Activated T-cell treated with anti-CD3 and anti-CD28 coated beads, Interleukin-2, amount 50 U/mL, for 4 hours (primary cell): ENCODE measurements around the gene CRYBG3. TPM values are rescaled to one million over a fixed set of nuclear protein-coding genes. Genes with fewer than 3 reads are reported as not detected.

ENCODE experiments used
- ATAC-seq, 2 donors: fragments of 200-7000 bp; cut with Tn5 transposase; one replicate each; pipeline ENCODE4 v1.10.0; 2021
- DNase-seq: peaks from one replicate; pipeline ENCODE4 v3.0.0-alpha.2; 2020
- H3K27me3 Mint-ChIP-seq: one replicate; pipeline ENCODE4 v1.8.0; 2021; ENCODE audit warnings: low read depth, mixed read lengths
- H3K36me3 Mint-ChIP-seq: one replicate; pipeline ENCODE4 v1.8.0; 2022; ENCODE audit warnings: mixed read lengths; ENCODE audit not compliant: insufficient read depth
- H3K4me1 Mint-ChIP-seq: one replicate; pipeline ENCODE4 v1.8.0; 2021; ENCODE audit warnings: low read depth, mixed read lengths
- H3K4me3 Mint-ChIP-seq: one replicate; pipeline ENCODE4 v1.8.0; 2021; ENCODE audit warnings: mild to moderate bottlenecking, moderate library complexity, mixed read lengths
- H3K9me3 Mint-ChIP-seq: one replicate; pipeline ENCODE4 v1.8.0; 2021; ENCODE audit warnings: mixed read lengths
- total RNA-seq, 3 donors: library from RNA; stranded (reverse); gene quantifications; one replicate each; pipeline ENCODE4 v1.2.1, GENCODE V29; 2021

CRYBG3 gene
- total RNA-seq, 3 donors from 2014 or later: 1.4 to 2.9 (median 2.3) TPM

DNA sequence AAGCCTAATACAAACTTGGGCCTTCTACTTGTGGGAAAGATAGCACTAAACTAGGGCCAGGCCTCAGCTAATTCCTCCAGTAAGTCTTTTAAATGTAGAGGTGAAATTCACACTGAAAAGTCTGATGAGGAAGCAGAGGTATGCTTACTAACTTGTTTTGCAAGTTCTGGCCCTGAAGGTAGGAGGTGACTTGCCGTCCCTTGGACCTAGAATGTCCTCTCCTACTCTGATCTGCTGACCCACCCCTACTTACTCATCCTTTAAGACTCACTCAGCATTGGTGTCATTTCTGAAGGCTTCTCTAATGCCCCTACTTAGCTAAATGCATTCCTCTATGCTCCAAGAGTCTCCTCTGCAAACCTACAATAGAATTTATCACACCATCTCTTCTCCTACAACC, 131.1 kb downstream of the CRYBG3 start:
- ATAC-seq (no peak), DNase-seq (no peak)
- no peak overlapping the region for H3K4me3 Mint-ChIP-seq
- no peaks in the 10 kb centered on the region for H3K4me1 Mint-ChIP-seq
- peaks cover 60% of the 10 kb centered on the region for H3K36me3 Mint-ChIP-seq
- no peaks in the 10 kb centered on the region for H3K27me3 Mint-ChIP-seq
- H3K9me3 Mint-ChIP-seq: no peaks in the 10 kb centered on the region

DNA sequence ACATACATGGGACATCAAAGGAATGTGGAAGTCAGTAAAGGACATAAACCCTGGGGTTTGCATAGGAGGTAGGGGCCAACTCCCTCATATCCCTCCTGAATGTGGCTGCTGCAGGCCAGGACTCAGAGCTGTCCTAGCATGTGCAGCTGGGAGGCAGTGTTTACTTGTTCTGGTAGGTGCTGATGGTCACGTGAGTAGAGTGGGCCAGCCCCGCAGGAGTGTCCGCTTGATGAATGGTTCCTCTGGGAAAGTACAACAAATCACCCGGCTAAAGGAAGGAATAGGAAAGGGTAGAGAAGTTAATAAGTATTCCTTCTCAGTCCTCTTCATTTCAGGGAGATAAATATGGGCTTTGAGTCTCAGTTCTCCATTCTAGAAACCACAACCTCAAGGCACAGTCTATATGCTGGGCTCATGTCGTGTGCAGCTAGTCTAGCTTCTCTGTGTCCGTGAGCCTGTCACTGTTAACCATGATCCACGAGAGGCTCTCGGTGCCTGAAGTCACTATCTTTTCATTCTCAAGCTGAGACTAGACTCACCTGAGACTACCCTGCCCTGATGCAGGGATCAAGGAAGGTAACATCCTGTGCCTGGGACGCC, 132.5 kb downstream of the CRYBG3 start:
- H3K9me3 Mint-ChIP-seq: no peaks in the 10 kb centered on the region
- no peak for ATAC-seq
- no peak overlapping the region for H3K4me3 Mint-ChIP-seq
- no peak for DNase-seq
- no peaks in the 10 kb centered on the region for H3K4me1 Mint-ChIP-seq
- peaks cover 53% of the 10 kb centered on the region for H3K36me3 Mint-ChIP-seq
- H3K27me3 Mint-ChIP-seq: no peaks in the 10 kb centered on the region

DNA sequence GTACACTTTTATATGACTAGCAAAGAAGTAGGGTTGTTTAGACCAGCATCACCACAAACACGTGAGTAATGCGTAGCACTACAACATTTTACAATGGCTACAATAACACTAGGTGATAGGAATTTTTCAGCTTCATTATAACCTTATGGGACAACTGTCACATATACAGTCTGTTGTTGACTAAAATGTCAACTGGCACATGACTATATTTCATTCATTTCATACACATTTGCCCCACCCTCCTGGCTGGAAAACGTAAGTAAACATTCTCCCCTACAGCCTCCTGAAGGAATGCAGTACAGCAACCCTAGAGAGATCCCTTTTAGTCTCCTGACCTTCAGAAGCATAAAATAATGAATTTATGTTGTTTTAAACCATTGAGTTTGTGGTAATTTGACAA, 134.2 kb downstream of the CRYBG3 start:
- ATAC-seq (no peak), DNase-seq (no peak)
- peaks cover 51% of the 10 kb centered on the region for H3K36me3 Mint-ChIP-seq
- no peak overlapping the region for H3K4me3 Mint-ChIP-seq
- no peaks in the 10 kb centered on the region for H3K9me3 Mint-ChIP-seq
- H3K4me1 Mint-ChIP-seq: peaks cover under 1% of the 10 kb centered on the region
- no peaks in the 10 kb centered on the region for H3K27me3 Mint-ChIP-seq

GRCh38 chr3:97957617-97958311, 136.0 kb downstream of the CRYBG3 start:
- Mint-ChIP-seq H3K36me3 (peaks cover 53% of the 10 kb centered on the region), H3K4me3 (no peak overlapping the region), H3K27me3 (no peaks in the 10 kb centered on the region)

DNA sequence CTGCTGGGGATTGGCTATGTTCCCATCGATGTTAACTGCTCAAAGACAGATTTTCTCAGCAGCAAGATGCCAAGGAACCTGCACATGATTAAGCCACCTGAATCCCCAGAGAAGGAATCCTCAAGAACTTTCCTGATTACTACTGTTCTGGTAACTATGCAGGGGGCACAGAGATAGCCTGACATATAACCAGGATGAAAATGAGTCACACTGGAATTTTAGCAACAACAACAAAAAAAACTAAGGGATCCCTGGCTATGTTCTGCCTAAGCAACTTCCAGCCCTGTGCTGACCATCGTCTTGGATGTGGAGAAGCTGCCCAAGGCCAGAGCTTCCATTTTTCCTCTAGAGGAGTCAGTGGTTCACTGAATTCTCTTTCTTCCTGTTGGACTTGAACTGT, 136.6 kb downstream of the CRYBG3 start:
- DNase-seq (no peak), ATAC-seq (no peak)
- H3K27me3 Mint-ChIP-seq: no peaks in the 10 kb centered on the region
- H3K36me3 Mint-ChIP-seq: peaks cover 49% of the 10 kb centered on the region
- H3K4me3 Mint-ChIP-seq: no peak overlapping the region
- H3K9me3 Mint-ChIP-seq: no peaks in the 10 kb centered on the region
- peaks cover 10% of the 10 kb centered on the region for H3K4me1 Mint-ChIP-seq

More at GRCh38 chr3:97957617-97958311, 136.0 kb downstream of the CRYBG3 start:
- peaks cover 10% of the 10 kb centered on the region for H3K4me1 Mint-ChIP-seq
- DNase-seq (no peak), ATAC-seq (no peak)
- no peaks in the 10 kb centered on the region for H3K9me3 Mint-ChIP-seq

DNA sequence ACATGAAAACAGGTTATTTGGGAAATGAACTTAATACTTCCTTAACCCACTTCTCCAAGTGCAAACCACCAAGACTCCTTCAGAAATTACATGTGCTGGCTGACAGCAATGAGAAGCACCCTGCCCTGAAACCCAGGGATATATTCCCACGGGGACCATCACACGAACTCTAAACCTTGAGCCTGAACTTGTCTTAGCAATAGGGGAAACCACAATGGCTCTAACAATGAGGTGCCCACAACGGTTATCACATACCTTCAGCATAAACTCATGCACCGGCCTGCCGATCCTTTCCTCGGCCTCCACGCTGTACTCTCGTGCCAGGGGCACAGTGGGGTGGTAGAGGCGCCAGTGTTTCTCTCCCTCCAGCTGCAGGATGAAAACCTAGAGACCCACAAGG, 137.0 kb downstream of the CRYBG3 start:
- no peak overlapping the region for H3K4me3 Mint-ChIP-seq
- H3K27me3 Mint-ChIP-seq: no peaks in the 10 kb centered on the region
- no peak for DNase-seq
- H3K36me3 Mint-ChIP-seq: peaks cover 51% of the 10 kb centered on the region
- peaks cover 14% of the 10 kb centered on the region for H3K4me1 Mint-ChIP-seq
- ATAC-seq: no peak
- no peaks in the 10 kb centered on the region for H3K9me3 Mint-ChIP-seq

DNA sequence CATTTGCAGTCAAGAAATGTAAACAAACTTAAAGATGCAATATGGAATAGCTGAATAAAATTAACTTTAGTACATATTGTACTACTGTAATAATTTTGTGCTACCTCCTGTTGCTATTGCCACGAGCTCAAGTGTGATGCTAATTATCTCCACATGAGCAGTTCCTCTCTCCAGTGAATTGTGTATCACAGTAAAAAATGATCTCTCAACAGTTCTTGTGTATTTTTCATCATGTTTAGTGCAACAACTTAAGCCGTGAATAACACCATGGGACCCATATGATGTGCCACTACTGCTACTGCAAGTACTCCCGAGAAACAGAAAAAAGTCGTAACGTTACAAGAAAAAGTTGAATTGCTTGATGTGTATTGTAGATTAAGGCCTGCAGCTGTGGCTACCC, 138.1 kb downstream of the CRYBG3 start:
- peaks cover 20% of the 10 kb centered on the region for H3K4me1 Mint-ChIP-seq
- H3K27me3 Mint-ChIP-seq: no peaks in the 10 kb centered on the region
- DNase-seq (no peak), ATAC-seq (no peak)
- peaks cover 49% of the 10 kb centered on the region for H3K36me3 Mint-ChIP-seq
- H3K4me3 Mint-ChIP-seq: no peak overlapping the region
- no peaks in the 10 kb centered on the region for H3K9me3 Mint-ChIP-seq

- Mint-ChIP-seq H3K4me1 (peaks cover 23% of the 10 kb centered on the region), H3K36me3 (peaks cover 51% of the 10 kb centered on the region), H3K4me3 (no peak overlapping the region), H3K27me3 (no peaks in the 10 kb centered on the region), H3K9me3 (no peaks in the 10 kb centered on the region)
- no peak for DNase-seq
- ATAC-seq: no peak
Measured at GRCh38 chr3:97960551-97960950, 138.7 kb downstream of the CRYBG3 start.

GRCh38 chr3:97960993-97961766, 139.4 kb downstream of the CRYBG3 start:
- Mint-ChIP-seq H3K4me1 (peaks cover 28% of the 10 kb centered on the region), H3K4me3 (no peak overlapping the region), H3K27me3 (no peaks in the 10 kb centered on the region), H3K36me3 (peaks cover 52% of the 10 kb centered on the region), H3K9me3 (no peaks in the 10 kb centered on the region)
- no peak for ATAC-seq
- DNase-seq: no peak

- DNase-seq: no peak
- Mint-ChIP-seq H3K36me3 (peaks cover 29% of the 10 kb centered on the region), H3K4me3 (no peak overlapping the region), H3K4me1 (peaks cover 71% of the 10 kb centered on the region), H3K9me3 (no peaks in the 10 kb centered on the region), H3K27me3 (no peaks in the 10 kb centered on the region)
- no peak for ATAC-seq
Measured at GRCh38 chr3:97967966-97968365, 146.2 kb downstream of the CRYBG3 start.

DNA sequence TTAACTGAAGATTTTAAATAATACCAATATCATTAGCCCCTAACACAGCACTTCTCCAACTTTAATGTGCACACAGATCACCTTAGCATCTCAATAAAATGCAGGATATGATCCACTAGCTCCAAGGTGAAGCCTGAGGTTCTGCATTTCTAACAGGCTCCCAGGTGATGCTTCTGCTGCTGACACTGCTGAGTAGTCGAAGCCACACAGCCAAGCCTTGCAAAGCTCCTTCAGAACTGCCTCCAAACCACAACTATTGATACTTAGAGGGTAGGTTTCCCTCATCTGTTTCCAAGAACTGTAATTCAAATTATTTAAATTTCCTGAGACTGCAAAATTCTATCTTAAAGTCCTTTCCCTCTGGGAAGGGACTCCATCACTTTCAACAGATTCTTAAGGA, 146.6 kb downstream of the CRYBG3 start:
- Mint-ChIP-seq H3K4me1 (peaks cover 75% of the 10 kb centered on the region), H3K9me3 (no peaks in the 10 kb centered on the region), H3K36me3 (peaks cover 29% of the 10 kb centered on the region), H3K4me3 (no peak overlapping the region), H3K27me3 (no peaks in the 10 kb centered on the region)
- ATAC-seq (no peak), DNase-seq (no peak)

DNA sequence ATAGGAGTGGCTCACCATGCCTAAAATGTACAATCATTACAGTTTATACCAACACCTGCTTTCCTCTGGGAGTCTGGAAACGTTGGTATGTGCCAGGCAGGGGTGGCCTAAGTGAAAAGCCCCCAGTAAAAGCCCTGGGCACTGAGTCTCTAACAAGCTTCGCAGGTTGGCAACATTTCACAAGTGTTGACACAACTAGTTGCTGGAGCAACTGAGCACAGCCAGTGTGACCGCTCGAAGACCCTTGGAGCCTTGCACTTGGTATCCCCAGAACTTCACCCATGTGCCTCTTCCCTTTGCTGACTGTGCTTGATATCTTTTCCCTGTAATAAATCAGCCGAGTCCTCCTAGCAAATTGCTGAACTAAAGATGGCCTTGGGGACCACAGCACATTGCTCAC, 147.7 kb downstream of the CRYBG3 start:
- peaks cover 22% of the 10 kb centered on the region for H3K36me3 Mint-ChIP-seq
- H3K4me3 Mint-ChIP-seq: peak overlapping the region; percentile 86
- ATAC-seq (no peak), DNase-seq (no peak)
- H3K27me3 Mint-ChIP-seq: no peaks in the 10 kb centered on the region
- H3K4me1 Mint-ChIP-seq: peaks cover 68% of the 10 kb centered on the region
- H3K9me3 Mint-ChIP-seq: no peaks in the 10 kb centered on the region

- ATAC-seq: no peak
- no peaks in the 10 kb centered on the region for H3K9me3 Mint-ChIP-seq
- no peak for DNase-seq
Measured at GRCh38 chr3:97970156-97970555, 148.3 kb downstream of the CRYBG3 start.

DNA sequence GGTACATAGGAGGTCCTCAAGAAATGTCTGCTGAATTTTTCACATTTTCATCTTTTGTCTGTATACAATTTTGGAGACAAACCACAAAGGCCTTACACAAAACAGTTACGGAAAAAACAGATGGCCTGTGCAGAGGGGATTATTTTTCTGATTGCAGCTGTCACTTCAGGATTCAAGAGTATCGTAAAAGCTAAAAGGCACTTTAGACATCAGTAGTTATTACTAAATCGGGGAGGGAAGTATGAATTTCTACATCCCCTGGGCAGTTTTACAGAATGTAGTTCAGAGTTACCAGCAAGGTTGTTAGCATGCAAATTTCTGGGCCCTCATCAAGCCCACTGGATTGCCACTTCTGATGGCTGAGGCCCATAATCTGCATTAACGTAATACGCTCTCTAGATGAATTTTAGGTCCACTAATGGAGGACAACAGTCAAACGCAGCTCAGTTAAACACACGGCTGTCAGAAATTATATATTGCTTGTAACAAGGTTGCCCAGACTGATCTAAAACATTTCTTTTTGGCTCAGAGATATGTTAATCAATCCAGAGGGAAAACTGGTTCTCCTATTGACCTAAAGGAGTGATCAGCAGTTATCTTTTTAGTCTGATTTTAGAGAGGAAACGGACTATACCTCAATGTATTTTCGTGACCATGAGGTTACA, 149.3 kb downstream of the CRYBG3 start:
- Mint-ChIP-seq H3K36me3 (peaks cover 16% of the 10 kb centered on the region), H3K4me3 (peak overlapping the region; percentile 86), H3K27me3 (no peaks in the 10 kb centered on the region), H3K4me1 (peaks cover 58% of the 10 kb centered on the region), H3K9me3 (no peaks in the 10 kb centered on the region)
- ATAC-seq (no peak), DNase-seq (no peak)

More at GRCh38 chr3:97970156-97970555, 148.3 kb downstream of the CRYBG3 start:
- Mint-ChIP-seq H3K27me3 (no peaks in the 10 kb centered on the region), H3K4me1 (peaks cover 64% of the 10 kb centered on the region), H3K36me3 (peaks cover 22% of the 10 kb centered on the region), H3K4me3 (peak overlapping the region; percentile 86)
